Effector CD4-positive, alpha-beta T cell (primary cell): ENCODE results near the gene SLX9.
"Not testable (repeated sequence)": the region's sequence is repeated elsewhere in the genome, so short reads cannot be mapped to it uniquely, and the experiment has no call there.

Source experiments
- DNase-seq: peaks from one replicate; pipeline ENCODE4 v3.0.0-alpha.2; 2020

SLX9 gene

GRCh38 chr21:44916965-44917364, 22.9 kb upstream of the SLX9 start:
- no peak for DNase-seq

GRCh38 chr21:44917446-44918106, 22.3 kb upstream of the SLX9 start:
- DNase-seq, result no peak

- DNase-seq, result no peak
Measured at GRCh38 chr21:44918107-44918470, 21.7 kb upstream of the SLX9 start.

GRCh38 chr21:44918581-44919033, 21.2 kb upstream of the SLX9 start:
- DNase-seq, result no peak

GRCh38 chr21:44919111-44919912, 20.5 kb upstream of the SLX9 start:
- DNase-seq, result no peak

GRCh38 chr21:44919913-44920693, 19.7 kb upstream of the SLX9 start:
- no peak for DNase-seq

GRCh38 chr21:44920694-44921604, 18.9 kb upstream of the SLX9 start, which contains the start of gene ITGB2:
Gene ITGB2, minus strand, starts transcription at chr21:44920899. Its CDS starts 10,117 bp downstream, at chr21:44910782.
- peak; percentile 30 for DNase-seq

- no peak for DNase-seq
Measured at GRCh38 chr21:44921928-44922327, 17.9 kb upstream of the SLX9 start.

- DNase-seq, result no peak
Measured at GRCh38 chr21:44923480-44924084, 16.2 kb upstream of the SLX9 start.

- DNase-seq, result no peak
Measured at GRCh38 chr21:44924606-44925377, 15.0 kb upstream of the SLX9 start.

GRCh38 chr21:44925378-44925755, 14.5 kb upstream of the SLX9 start:
- DNase-seq, result no peak

GRCh38 chr21:44926331-44927101, 13.3 kb upstream of the SLX9 start:
- DNase-seq, result peak; percentile 56

GRCh38 chr21:44927259-44927586, 12.6 kb upstream of the SLX9 start:
- no peak for DNase-seq

GRCh38 chr21:44927587-44928461, 12.0 kb upstream of the SLX9 start:
- peak; percentile 85 for DNase-seq

GRCh38 chr21:44928500-44929241, 11.2 kb upstream of the SLX9 start:
- not testable (repeated sequence) for DNase-seq

- DNase-seq, result no peak
Measured at GRCh38 chr21:44929242-44929798, 10.5 kb upstream of the SLX9 start.

GRCh38 chr21:44929799-44930542, 9.9 kb upstream of the SLX9 start:
- no peak for DNase-seq
